C1 segment of cervical spinal cord (tissue), 14 donors: ENCODE data around the gene DONSON.
A peak's percentile ranks its signal among the peaks of the same experiment; 100 is the strongest.
"Not testable (repeated sequence)": the region's sequence is repeated elsewhere in the genome, so short reads cannot be mapped to it uniquely, and the experiment has no call there.

Source experiments
- DNase-seq, 14 donors: peaks; one replicate each; lab custom pipeline; 2025; lab: John Stamatoyannopoulos, UW

The DONSON gene, protein sequence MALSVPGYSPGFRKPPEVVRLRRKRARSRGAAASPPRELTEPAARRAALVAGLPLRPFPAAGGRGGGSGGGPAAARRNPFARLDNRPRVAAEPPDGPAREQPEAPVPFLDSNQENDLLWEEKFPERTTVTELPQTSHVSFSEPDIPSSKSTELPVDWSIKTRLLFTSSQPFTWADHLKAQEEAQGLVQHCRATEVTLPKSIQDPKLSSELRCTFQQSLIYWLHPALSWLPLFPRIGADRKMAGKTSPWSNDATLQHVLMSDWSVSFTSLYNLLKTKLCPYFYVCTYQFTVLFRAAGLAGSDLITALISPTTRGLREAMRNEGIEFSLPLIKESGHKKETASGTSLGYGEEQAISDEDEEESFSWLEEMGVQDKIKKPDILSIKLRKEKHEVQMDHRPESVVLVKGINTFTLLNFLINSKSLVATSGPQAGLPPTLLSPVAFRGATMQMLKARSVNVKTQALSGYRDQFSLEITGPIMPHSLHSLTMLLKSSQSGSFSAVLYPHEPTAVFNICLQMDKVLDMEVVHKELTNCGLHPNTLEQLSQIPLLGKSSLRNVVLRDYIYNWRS

GRCh38 chr21:33588485-33589335 lies at the start of gene DONSON:
Gene DONSON, minus strand, starts transcription at chr21:33588684. Its CDS starts 43 bp downstream, at chr21:33588641.
- DNase-seq = peak; percentile 29 to 93 (median 80)

DNA sequence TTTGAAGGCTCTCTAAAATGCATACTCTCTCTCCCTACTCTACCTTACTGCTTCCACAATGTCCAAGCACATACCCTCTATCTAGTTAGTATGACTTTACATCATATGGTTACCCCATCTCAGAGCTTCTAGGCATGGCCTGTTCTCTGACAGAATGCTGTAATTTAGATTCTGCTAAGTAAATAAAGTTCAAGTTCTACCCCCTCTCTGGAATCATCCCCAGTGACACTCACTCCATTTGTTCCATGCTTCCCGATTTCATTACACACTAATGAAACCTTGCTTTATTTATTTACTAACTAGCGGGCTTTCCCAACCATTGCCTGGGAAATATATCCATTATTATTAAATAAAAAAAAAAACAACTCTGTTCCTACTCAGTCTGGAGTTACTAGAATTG lies 45.8 kb upstream of the DONSON start:
- no peak for DNase-seq

- not testable (repeated sequence) for DNase-seq
Measured at GRCh38 chr21:33626151-33626550, 37.7 kb upstream of the DONSON start.

DNA sequence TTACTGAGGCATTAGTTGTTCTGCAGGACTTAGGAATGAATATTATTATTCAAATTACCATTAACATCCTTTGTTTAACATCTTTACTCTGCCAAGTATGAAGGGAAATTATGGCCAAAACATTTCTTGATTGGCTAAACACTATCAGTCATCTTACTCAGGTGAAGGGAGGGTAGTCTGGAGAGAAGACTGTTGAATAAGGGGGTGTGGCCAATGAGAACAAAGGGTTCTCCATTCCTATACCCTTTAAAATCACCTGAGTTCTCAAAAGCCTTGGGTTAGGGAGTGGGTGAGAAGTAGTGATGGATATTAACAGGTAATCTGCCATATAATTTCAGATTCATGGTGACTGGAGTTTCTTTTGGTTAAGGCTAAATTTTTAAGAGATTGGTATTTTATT lies 33.8 kb upstream of the DONSON start:
- DNase-seq = no peak

DNA sequence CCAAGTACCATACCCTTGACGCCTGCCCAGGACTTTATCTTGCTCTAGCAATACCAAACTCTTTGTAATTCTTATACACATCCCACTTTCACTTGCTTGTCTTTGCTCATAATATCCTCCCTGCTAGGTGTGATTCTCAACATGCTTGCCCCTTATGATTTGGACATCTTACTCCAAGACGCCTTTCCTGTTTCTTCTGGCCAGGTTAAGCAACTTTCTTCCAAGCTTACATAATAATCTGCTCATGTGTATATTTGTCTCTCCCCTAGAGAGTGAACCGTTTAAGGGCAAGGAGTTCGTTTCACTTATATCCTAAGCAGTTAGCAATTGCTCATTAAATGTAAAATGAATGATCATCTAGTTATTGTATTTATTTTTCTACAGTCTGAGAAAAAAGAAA lies 31.2 kb upstream of the DONSON start:
- no peak for DNase-seq

DNA sequence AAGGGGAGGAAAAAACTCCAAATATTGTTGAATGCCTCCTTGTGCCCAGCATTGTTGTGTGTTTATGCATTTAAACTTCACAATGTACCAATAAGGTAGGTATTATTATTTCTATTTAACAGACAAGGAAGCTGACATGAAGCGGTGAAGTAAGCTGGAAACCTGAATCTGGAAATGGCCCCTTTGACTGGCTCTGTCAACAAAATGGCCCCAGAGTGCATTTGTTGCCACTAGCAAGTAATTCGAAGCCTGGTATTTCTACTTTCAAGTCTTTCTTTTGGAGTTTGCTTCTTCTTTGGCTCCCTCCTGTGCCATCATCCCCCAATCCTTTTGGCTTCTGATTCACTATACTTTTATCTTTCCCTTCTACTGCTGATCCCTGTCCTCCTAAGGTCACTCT lies 29.9 kb upstream of the DONSON start:
- no peak for DNase-seq

DNA sequence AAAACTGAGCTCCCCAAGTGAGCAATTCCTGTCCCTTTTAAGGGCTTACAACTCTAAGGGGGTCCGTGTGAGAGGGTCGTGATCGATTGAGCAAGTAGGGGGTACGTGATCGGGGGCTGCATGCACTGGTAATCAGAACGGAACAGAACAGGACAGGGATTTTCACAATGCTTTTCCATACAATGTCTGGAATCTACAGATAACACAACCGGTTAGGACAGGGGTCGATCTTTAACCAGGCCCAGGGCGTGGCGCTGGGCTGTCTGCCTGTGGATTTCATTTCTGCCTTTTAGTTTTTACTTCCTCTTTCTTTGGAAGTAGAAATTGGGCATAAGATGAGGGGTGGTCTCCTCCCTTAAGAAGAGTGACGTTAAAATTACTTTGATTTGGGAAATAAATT lies 29.1 kb upstream of the DONSON start:
- not testable (repeated sequence) for DNase-seq

DNA sequence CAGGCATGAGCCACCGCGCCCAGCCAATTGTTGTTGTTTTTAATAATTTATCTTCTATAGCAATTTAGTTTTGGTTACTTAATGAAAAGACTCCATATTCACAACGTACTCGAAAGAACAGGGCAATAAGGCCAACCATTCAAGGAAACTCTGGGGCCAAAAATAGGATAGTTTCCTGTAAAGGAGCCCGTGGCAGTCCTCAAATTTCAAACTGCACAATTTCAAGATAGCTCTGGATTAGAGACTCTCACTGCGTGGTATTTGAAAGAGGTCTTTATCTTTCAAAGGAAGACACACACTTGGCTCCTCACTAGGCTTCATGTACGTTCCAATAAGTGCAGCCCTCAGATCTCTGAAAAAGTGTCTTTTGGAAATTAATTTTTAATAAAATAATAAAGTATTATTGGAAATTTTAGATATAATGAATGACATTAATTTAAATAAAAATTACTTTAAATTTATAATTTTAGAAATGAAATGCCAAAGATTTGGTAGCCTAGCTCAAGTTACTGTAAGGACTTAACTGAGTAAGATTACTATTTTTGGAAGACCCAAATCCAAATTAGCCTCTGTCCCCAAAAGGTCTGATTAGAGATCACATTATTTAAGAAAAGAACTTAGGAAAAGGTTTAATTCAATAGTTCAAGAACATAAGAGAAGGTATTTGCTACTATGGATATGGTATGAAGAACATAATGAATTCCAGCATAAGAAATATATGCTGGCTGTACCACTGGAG lies 22.7 kb upstream of the DONSON start:
- no peak for DNase-seq

- no peak for DNase-seq
Measured at GRCh38 chr21:33608559-33608958, 20.1 kb upstream of the DONSON start.

DNA sequence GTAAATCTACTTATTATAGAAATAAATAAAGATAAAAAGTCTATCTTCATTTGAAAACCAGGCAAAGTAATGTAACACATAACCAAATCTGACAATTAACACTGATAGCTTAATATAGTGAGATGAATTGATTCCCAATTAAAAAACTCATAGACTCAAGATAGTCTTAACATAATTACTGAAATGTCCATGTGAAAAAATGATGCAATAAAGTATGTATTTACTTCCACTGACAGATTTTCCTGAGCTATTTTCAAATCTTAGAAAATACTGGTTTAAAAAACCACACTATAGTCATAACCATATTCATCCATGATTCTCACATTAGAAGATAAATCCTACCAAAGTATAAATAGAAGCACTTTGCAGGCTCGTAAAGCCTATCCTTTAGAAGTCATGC lies 9.6 kb upstream of the DONSON start:
- no peak for DNase-seq

DNA sequence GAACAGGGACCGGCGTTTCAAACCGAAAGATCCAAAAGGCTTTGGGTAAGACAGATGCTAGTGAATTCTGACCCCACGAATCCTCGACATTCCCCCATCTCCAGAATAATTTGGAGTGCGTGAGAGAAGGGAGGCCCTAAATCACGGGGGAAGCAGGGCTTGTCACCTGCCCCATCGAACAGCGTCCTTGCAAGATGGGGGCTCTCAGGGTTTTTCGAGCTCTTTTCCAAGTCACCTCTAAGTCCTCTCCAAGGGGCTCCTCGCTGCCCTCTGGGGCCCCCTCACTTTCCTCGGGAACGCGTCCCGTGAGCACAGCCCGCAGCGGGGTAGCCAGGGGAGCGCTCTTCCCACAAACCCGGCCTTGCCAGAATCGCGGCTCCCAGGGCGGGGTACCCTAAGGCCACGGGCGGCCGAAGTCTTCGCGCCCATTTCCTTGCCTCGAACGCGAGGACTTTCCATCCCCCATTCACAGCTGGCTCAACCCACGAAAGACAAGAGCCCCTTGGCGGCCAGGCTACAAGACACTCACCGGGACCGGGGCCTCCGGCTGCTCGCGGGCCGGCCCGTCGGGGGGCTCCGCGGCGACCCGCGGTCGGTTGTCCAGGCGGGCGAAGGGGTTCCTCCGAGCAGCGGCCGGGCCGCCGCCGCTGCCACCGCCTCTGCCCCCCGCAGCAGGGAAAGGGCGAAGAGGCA lies 546 bp downstream of the DONSON start:
- peak in 4 of 14 donors; percentile 18 to 61 (median 44) for DNase-seq

DNA sequence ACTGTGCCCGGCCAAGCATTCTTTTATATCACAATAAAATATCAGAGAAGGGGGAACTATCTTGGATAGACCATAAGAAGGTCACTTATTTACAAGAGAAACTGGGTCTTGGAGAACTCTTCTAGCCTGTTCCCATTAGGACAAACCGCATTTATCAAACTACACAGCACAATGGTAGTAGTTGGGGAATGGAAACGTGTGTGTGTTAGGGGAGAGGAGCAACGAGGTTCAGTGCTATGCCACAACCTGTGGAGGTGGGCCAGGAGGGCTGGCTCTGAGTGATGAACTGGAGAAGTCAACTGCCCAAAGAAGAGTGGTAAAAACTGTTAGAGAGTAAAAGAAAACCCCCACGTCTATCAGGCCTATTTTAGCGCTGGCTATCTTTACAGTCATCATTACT lies 1.6 kb downstream of the DONSON start:
- no peak for DNase-seq

DNA sequence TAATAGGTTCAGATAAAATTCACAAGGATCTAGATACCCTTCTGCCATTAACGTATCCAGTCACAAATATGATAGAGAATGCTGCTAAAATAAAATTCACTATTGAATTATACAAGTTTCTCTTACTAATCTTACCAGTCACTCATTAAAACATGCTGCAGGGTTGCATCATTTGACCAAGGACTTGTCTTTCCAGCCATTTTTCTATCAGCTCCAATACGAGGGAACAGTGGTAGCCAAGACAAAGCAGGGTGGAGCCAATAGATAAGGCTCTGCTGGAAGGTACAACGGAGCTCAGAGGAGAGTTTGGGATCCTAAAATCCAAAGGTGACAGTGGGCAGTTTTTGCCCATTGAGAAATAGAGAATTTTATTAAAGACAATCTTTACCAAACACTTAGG lies 4.0 kb downstream of the DONSON start:
- DNase-seq = no peak

DNA sequence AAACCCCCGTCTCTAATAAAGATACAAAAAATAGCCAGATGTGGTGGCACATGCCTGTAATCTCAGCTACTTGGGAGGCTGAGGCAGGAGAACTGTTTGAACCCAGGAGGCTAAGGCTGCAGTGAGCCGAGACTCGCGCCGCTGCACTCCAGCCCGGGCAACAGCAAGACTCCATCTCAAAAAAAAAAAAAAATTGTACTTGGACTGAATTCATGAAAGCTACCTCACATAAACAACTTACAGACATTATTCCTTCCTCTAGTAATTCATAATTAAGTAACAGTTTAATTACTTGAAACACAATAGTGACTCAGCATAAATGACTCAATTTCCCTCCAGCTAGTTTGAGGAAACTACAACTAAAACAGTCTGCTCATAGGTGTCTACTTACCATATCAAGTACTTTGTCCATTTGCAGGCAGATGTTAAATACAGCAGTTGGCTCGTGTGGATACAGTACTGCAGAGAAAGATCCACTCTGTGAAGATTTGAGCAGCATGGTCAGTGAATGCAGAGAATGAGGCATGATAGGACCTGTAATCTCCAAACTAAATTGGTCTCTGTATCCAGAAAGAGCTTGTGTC lies 9.4 kb downstream of the DONSON start:
- no peak for DNase-seq

GRCh38 chr21:33578214-33578613 lies 10.3 kb downstream of the DONSON start:
- DNase-seq = no peak

DNA sequence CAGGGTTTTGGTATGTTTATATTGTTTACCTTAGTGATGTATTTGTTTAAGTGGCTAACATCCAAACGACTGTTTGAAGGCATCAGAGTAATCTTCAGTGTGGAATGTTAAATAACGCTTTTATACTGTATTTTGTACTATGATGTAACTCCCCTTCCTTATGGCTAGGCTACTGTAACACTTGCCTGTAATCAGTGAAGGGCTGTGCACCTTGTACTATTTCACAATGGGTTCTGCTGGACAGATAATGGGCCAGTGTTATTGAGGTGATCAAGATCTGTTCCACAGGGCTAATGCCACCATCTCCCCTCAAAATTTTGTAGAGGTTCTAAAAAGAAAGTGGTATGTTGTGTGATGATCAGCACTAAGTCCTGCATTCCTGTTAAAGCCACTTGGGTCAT lies 11.7 kb downstream of the DONSON start:
- not testable (repeated sequence) for DNase-seq

DNA sequence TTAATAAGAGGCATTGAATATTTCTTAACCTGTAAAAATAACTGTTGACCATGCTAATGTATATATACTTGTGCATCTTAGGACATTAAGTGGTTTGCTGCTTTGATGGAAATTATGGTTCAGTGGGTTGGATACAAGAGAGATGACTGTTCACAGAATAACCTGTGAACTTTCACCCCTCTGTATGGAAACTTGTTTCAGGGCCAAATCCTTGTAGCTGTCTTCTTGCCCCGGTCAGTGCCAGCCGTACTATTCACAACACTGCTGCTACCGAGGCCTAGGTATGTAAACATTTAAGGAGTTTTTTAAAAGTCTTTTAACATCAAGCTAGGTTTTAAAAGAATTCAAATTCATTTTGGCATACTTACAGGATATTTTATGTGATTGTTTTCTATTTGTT lies 16.1 kb downstream of the DONSON start:
- DNase-seq = no peak

GRCh38 chr21:33569991-33570390 lies 18.5 kb downstream of the DONSON start:
- DNase-seq = no peak

DNA sequence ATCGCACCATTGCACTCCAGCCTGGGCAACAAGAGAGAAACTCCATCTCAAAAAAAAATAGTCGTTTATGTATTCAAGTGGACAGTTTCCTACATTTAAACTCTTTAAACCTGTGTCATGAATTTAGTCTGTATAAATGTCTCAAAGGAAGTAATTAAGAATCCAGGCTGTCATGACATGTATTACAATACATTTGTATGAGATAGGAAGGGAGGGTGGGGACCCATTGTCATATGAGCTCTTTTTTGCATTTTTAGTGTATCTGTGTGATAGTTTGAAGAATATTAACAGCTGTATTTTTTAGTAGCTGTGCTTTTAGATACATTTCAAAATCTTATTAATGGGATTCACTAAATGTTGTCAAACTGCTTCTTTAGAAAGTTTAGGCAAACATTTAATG lies 20.0 kb downstream of the DONSON start:
- DNase-seq = no peak

DNA sequence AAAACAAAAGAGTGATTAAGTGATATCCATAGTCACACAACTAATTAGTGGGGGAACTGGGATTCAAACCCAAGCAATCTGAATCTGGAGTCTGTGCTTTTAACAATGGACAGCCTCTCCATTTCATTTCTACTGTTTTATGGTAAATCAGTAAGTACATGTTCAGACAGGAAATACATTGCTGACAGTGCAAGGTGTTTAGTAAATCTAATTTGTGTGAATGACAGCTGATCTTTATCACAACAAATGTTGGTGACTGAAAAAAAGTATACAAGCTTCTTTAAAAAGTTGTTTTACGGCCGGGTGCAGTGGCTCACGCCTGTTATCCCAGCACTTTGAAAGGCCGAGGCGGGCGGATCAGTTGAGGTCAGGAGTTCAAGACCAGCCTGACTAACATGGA lies 20.6 kb downstream of the DONSON start:
- DNase-seq = no peak

GRCh38 chr21:33566514-33566913 lies 22.0 kb downstream of the DONSON start:
- no peak for DNase-seq
